HepG2 (cell line): Measurements from ENCODE around the gene TRIM62. TPM values are rescaled to one million over a fixed set of nuclear protein-coding genes. Genes with fewer than 3 reads are reported as not detected.

Experiments
- ATAC-seq: fragments of 200-7000 bp; cut with Tn5 transposase; 3 replicates; pipeline ENCODE4 v1.9.1; 2020; ENCODE audit warnings: mild to moderate bottlenecking, moderate library complexity
- BruUV-seq: library from RNA; stranded (reverse); fragments of 400-500 nt; replicated peaks from 2 replicates; lab custom pipeline; 2021; lab: Mats Ljungman, UMichigan
- CTCF ChIA-PET: fragments of 300-600 bp; formaldehyde crosslinking; extraction: SDS; loops from one replicate; lab custom pipeline; 2021; ENCODE audit warnings: low total read pairs, inconsistent platforms, low intra/inter-chr PET ratio; lab: Yijun Ruan, JAX
- POLR2A ChIA-PET: fragments of 350-600 bp; sonication (Branson Sonifier 250); formaldehyde crosslinking; loops from one replicate; lab custom pipeline; 2020; ENCODE audit warnings: antibody characterized with exemption, inconsistent platforms; lab: Yijun Ruan, JAX
- DNase-seq: peaks from one replicate; pipeline ENCODE4 v3.0.0-alpha.2; 2015; ENCODE audit warnings: low spot score
- FAIRE-seq: peaks from 3 replicates; lab custom pipeline; 2011; peaks lifted over from hg19 to GRCh38; lab: Jason Lieb, UNC
- H2AFZ ChIP-seq: one replicate; pipeline ENCODE4 v1.6.1; 2011; ENCODE audit warnings: low read length, inconsistent platforms
- H3K27ac ChIP-seq: fragments of 300-600 bp; 3 replicates; pipeline ENCODE4 v1.8.0; 2011; ENCODE audit warnings: mixed run types, mild to moderate bottlenecking, mixed read lengths, low read length, inconsistent platforms; ENCODE audit not compliant: insufficient read depth; ENCODE audit errors: extremely low read length
- H3K27me3 ChIP-seq, 2 experiments: fragments of 200-600 bp in 1 of 2; 2 replicates in 1 of 2; 3 replicates in 1 of 2; pipeline versions ENCODE4 v1.6.0 to v1.8.0; 2011; ENCODE audit warnings: low read length in 2 of 2, mild to moderate bottlenecking in 2 of 2, moderate library complexity in 2 of 2, inconsistent platforms in 1 of 2; ENCODE audit not compliant: insufficient read depth in 2 of 2, control insufficient read depth in 1 of 2
- H3K36me3 ChIP-seq, 2 experiments: fragments of 200-600 bp in 1 of 2; replicated peaks in 1 of 2; 2 replicates in 1 of 2; 3 replicates in 1 of 2; pipeline versions ENCODE4 v1.5.1 to v1.8.0; 2011; ENCODE audit warnings: low read length in 2 of 2, inconsistent platforms in 1 of 2; ENCODE audit not compliant: insufficient read depth in 2 of 2, control insufficient read depth in 1 of 2
- H3K4me1 ChIP-seq: 2 replicates; pipeline ENCODE4 v1.5.1; 2012; ENCODE audit warnings: low read length, inconsistent platforms; ENCODE audit not compliant: insufficient read depth
- H3K4me2 ChIP-seq: 2 replicates; pipeline ENCODE4 v1.6.0; 2011; ENCODE audit warnings: low read depth, low read length, inconsistent platforms
- H3K4me3 ChIP-seq, 3 experiments: fragments of 200-600 bp in 1 of 3; sonication (generic), shearing (Covaris generic) in 1 of 3; replicated peaks in 1 of 3; 2 replicates each; pipeline ENCODE4 v1.5.1; 2011 to 2016; ENCODE audit warnings: low read length in 3 of 3, inconsistent platforms in 2 of 3, low read depth in 2 of 3, mild to moderate bottlenecking in 2 of 3, control low read depth in 1 of 3, mixed read lengths in 1 of 3; ENCODE audit not compliant: insufficient read depth in 1 of 3
- H3K79me2 ChIP-seq: one replicate; pipeline ENCODE4 v1.6.1; 2011; ENCODE audit warnings: low read length, inconsistent platforms; ENCODE audit not compliant: insufficient read depth
- H3K9ac ChIP-seq: 2 replicates; pipeline ENCODE4 v1.6.0; 2011; ENCODE audit warnings: mild to moderate bottlenecking, low read depth, low read length, inconsistent platforms; ENCODE audit not compliant: insufficient read depth
- H3K9me3 ChIP-seq: 2 replicates; pipeline ENCODE4 v1.5.1; 2012; ENCODE audit warnings: mild to moderate bottlenecking, low read length
- H4K20me1 ChIP-seq: 2 replicates; pipeline ENCODE4 v1.6.0; 2011; ENCODE audit warnings: inconsistent platforms, mild to moderate bottlenecking, low read length, moderate library complexity; ENCODE audit not compliant: insufficient read depth
- AGO2 ChIP-seq: fragments of 200-400 bp; formaldehyde crosslinking; optimal IDR thresholded peaks from 2 replicates; pipeline ENCODE3; 2017; ENCODE audit warnings: mild to moderate bottlenecking, low read depth, low read length, moderate library complexity
- REPIN1 ChIP-seq: sonication (generic); formaldehyde crosslinking; IDR thresholded peaks from 2 replicates; pipeline ENCODE4 v1.8.0; 2022; ENCODE audit warnings: missing genetic modification reagents, low read depth, mild to moderate bottlenecking, borderline replicate concordance
- SETDB1 ChIP-seq: sonication (generic); formaldehyde crosslinking; IDR thresholded peaks from 2 replicates; pipeline ENCODE4 v1.5.1; 2020; ENCODE audit warnings: missing genetic modification reagents, mild to moderate bottlenecking, borderline replicate concordance
- SKI ChIP-seq: fragments of 450-650 bp; IDR thresholded peaks from one replicate; pipeline ENCODE4 v1.6.1; 2018; ENCODE audit warnings: mild to moderate bottlenecking; ENCODE audit not compliant: partially characterized antibody
- SNAPC2 ChIP-seq: sonication (generic); formaldehyde crosslinking; IDR thresholded peaks from 2 replicates; pipeline ENCODE4 v1.8.1; 2022; ENCODE audit warnings: mild to moderate bottlenecking, missing genetic modification reagents
- TBP ChIP-seq: sonication (generic); formaldehyde crosslinking; IDR thresholded peaks from 2 replicates; pipeline ENCODE4 v1.5.0; 2020; ENCODE audit warnings: missing genetic modification reagents
- ZNF263 ChIP-seq: sonication (generic); formaldehyde crosslinking; IDR thresholded peaks from 2 replicates; pipeline ENCODE4 v1.4.0; 2020; ENCODE audit warnings: missing genetic modification reagents
- ZNF460 ChIP-seq: sonication (generic); formaldehyde crosslinking; IDR thresholded peaks from 2 replicates; pipeline ENCODE4 v1.5.1; 2020; ENCODE audit warnings: missing genetic modification reagents, mild to moderate bottlenecking, borderline replicate concordance
- ZNF749 ChIP-seq: sonication (generic); formaldehyde crosslinking; IDR thresholded peaks from 2 replicates; pipeline ENCODE4 v1.8.0; 2022; ENCODE audit warnings: mild to moderate bottlenecking, missing genetic modification reagents, moderate library complexity, borderline replicate concordance
- ZNF777 ChIP-seq: sonication (generic); formaldehyde crosslinking; IDR thresholded peaks from 2 replicates; pipeline ENCODE4 v1.4.0; 2020; ENCODE audit warnings: missing genetic modification reagents
- WGBS: methylation state at CpG from one replicate; pipeline ENCODE4 v1.1.6; 2017; ENCODE audit warnings: low lambda C conversion rate; 5-methylcytosine and 5-hydroxymethylcytosine counted together
- in situ Hi-C: cut with HindIII; loops from 2 replicates; pipeline ENCODE4 v1.10.0; 2017; ENCODE audit warnings: low pct_unique_long_range_greater_than_20kb; ENCODE audit not compliant: extremely low pct_ligation_motif_present
- intact Hi-C: fragments of 100-400 bp; cut with micrococcal nuclease; formaldehyde crosslinking; loops from one replicate; pipeline ENCODE4 v1.10.0; 2022; ENCODE audit not compliant: unreplicated experiment
- polyA plus RNA-seq, 8 experiments: library from polyadenylated mRNA; depleted of rRNA in 3 of 8; stranded (reverse) in 7 of 8; unstranded in 1 of 8; fragments of >200 nt; fragmentation: Illumina TruSeq in 4 of 8; extraction: Trizol in 4 of 8; gene quantifications; 2 replicates each; pipeline versions ENCODE4 v1.2.1 to v1.2.3, GENCODE V29; 2011 to 2016; ENCODE audit warnings: low read depth in 4 of 8, missing spikeins in 1 of 8, mixed read lengths in 1 of 8; ENCODE audit not compliant: insufficient read depth in 1 of 8
- total RNA-seq, 5 experiments: library from RNA; depleted of rRNA; stranded (reverse); fragments of >200 nt; fragmentation: Illumina TruSeq; extraction: Trizol; gene quantifications; 2 replicates each; pipeline ENCODE4 v1.2.3, GENCODE V29; 2016; ENCODE audit warnings: low read depth in 1 of 5
- TF ChIP-seq, protein P1 (sequence below): sonication (generic); formaldehyde crosslinking; IDR thresholded peaks from 2 replicates; pipeline ENCODE4 v1.5.0; 2020; ENCODE audit warnings: mild to moderate bottlenecking, missing genetic modification reagents, moderate library complexity
- TF ChIP-seq, protein P2 (sequence below): sonication (generic); formaldehyde crosslinking; IDR thresholded peaks from 2 replicates; pipeline ENCODE4 v1.5.1; 2020; ENCODE audit warnings: mild to moderate bottlenecking, missing genetic modification reagents, moderate library complexity

The TRIM62 gene
- total and polyA plus RNA-seq, 2 of the 13 experiments (the other 11 are each of a cell fraction or from before 2014, with no cell fraction given), result 0.53 to 0.57 TPM

DNA sequence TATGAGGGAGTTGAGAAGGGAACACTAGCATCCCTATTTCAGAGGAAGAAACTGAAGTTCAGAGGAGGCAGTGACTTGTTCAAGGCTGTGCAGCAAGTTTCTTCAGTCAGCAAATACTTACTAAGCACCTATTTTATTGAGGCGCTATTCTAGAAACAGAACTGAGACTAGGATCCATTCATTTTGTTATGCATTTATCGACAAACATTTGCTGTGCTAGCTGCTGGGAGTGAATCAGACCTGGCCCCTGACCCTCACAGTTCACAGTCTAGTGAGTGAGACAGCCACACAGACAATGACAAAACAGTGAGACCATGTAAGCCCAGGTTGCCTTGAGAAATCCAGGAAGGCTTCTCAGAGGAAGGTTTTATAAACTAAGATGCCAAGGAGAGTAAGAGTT, 28.2 kb downstream of the TRIM62 start (continued):
- TF ChIP-seq REPIN1 (CRISPR knock-in tag) (no peak), ZNF460 (CRISPR knock-in tag) (no peak)
- TF ChIP-seq, protein P1, sequence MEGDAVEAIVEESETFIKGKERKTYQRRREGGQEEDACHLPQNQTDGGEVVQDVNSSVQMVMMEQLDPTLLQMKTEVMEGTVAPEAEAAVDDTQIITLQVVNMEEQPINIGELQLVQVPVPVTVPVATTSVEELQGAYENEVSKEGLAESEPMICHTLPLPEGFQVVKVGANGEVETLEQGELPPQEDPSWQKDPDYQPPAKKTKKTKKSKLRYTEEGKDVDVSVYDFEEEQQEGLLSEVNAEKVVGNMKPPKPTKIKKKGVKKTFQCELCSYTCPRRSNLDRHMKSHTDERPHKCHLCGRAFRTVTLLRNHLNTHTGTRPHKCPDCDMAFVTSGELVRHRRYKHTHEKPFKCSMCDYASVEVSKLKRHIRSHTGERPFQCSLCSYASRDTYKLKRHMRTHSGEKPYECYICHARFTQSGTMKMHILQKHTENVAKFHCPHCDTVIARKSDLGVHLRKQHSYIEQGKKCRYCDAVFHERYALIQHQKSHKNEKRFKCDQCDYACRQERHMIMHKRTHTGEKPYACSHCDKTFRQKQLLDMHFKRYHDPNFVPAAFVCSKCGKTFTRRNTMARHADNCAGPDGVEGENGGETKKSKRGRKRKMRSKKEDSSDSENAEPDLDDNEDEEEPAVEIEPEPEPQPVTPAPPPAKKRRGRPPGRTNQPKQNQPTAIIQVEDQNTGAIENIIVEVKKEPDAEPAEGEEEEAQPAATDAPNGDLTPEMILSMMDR (CRISPR knock-in tag), result no peak
- TF ChIP-seq, all 625 proteins: peak for 0

DNA sequence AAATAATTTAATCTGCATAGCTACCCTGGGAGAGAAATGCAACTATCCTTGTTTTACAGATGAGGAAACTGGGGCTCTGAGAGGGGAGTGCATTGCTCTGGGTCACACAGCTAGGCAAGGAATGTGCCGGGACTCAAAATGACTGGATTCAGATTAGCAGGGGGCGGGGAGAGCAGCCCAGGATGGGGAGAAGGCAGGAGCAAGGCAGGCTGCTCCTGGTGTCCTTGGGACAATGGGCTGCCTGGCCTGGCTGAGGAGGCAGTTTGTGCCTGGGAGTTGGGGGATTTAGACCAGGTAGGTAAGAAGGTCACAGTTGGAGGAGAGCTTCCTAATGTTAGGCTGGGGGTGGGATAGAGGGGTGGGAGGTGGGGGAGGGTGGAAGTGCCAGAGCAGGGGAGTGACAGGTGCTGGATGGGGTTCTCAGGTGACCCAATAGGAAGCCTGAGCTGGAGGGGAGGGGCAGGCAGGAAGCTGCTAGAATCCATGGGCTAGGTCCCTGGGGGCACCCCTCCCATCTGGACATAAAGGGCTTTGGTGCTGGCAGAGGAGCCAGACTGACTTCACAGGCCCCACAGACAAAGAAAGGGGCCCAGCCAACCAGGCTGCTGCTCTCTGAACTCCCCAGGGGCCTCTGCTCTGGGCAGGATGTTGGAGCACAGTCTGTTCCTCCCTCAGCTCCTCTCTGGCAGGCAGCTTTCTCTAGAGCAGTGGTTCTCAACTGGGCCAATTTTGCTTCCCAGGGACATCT, 29.0 kb downstream of the TRIM62 start:
- H3K4me2 ChIP-seq, result no peak overlapping the region
- H4K20me1 ChIP-seq, result no peaks in the 10 kb centered on the region
- H2AFZ ChIP-seq, result no peak overlapping the region
- POLR2A ChIA-PET, result no interaction called here
- FAIRE-seq, result no peak
- CTCF ChIA-PET, result no interaction called here
- TF ChIP-seq SKI (no peak), SNAPC2 (CRISPR knock-in tag) (no peak), ZNF777 (no peak), AGO2 (peak; percentile 23), ZNF749 (CRISPR knock-in tag) (no peak), SETDB1 (no peak), ZNF263 (peak; percentile 84), TBP (no peak)
- TF ChIP-seq, protein P2, sequence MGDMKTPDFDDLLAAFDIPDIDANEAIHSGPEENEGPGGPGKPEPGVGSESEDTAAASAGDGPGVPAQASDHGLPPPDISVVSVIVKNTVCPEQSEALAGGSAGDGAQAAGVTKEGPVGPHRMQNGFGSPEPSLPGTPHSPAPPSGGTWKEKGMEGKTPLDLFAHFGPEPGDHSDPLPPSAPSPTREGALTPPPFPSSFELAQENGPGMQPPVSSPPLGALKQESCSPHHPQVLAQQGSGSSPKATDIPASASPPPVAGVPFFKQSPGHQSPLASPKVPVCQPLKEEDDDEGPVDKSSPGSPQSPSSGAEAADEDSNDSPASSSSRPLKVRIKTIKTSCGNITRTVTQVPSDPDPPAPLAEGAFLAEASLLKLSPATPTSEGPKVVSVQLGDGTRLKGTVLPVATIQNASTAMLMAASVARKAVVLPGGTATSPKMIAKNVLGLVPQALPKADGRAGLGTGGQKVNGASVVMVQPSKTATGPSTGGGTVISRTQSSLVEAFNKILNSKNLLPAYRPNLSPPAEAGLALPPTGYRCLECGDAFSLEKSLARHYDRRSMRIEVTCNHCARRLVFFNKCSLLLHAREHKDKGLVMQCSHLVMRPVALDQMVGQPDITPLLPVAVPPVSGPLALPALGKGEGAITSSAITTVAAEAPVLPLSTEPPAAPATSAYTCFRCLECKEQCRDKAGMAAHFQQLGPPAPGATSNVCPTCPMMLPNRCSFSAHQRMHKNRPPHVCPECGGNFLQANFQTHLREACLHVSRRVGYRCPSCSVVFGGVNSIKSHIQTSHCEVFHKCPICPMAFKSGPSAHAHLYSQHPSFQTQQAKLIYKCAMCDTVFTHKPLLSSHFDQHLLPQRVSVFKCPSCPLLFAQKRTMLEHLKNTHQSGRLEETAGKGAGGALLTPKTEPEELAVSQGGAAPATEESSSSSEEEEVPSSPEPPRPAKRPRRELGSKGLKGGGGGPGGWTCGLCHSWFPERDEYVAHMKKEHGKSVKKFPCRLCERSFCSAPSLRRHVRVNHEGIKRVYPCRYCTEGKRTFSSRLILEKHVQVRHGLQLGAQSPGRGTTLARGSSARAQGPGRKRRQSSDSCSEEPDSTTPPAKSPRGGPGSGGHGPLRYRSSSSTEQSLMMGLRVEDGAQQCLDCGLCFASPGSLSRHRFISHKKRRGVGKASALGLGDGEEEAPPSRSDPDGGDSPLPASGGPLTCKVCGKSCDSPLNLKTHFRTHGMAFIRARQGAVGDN (CRISPR knock-in tag), result peak; percentile 30
- TF ChIP-seq, all 625 proteins: peak for 3
- DNase-seq, result peak; percentile 10
- 85% methylated on average over 2 of the region's 2 CpGs for WGBS
- Histone ChIP-seq H3K9me3 (no peaks in the 10 kb centered on the region), H3K36me3 (no peaks in the 10 kb centered on the region; a peak in 1 of 5 replicates), H3K27ac (no peak overlapping the region), H3K4me1 (peaks cover 25% of the 10 kb centered on the region), H3K9ac (no peak overlapping the region), H3K4me3 (no peak overlapping the region), H3K27me3 (no peaks in the 10 kb centered on the region), H3K79me2 (no peaks in the 10 kb centered on the region)
- intact Hi-C loops, result no loop called here
- BruUV-seq, result no TSS peak
- peak; percentile 42 for ATAC-seq
- in situ Hi-C loops, result no loop called here
